GM19452 (cell line): ENCODE results near the gene CHST13.

Experiments
- ATAC-seq: cut with Tn5 transposase; IDR thresholded peaks from one replicate; pipeline ENCODE4 v1.9.1; 2021; ENCODE audit not compliant: unreplicated experiment

The CHST13 gene

GRCh38 chr3:126552688-126553283 is 28.8 kb downstream of the CHST13 start:
- no peak for ATAC-seq

GRCh38 chr3:126553284-126554084 is 29.5 kb downstream of the CHST13 start:
- ATAC-seq: no peak

DNA sequence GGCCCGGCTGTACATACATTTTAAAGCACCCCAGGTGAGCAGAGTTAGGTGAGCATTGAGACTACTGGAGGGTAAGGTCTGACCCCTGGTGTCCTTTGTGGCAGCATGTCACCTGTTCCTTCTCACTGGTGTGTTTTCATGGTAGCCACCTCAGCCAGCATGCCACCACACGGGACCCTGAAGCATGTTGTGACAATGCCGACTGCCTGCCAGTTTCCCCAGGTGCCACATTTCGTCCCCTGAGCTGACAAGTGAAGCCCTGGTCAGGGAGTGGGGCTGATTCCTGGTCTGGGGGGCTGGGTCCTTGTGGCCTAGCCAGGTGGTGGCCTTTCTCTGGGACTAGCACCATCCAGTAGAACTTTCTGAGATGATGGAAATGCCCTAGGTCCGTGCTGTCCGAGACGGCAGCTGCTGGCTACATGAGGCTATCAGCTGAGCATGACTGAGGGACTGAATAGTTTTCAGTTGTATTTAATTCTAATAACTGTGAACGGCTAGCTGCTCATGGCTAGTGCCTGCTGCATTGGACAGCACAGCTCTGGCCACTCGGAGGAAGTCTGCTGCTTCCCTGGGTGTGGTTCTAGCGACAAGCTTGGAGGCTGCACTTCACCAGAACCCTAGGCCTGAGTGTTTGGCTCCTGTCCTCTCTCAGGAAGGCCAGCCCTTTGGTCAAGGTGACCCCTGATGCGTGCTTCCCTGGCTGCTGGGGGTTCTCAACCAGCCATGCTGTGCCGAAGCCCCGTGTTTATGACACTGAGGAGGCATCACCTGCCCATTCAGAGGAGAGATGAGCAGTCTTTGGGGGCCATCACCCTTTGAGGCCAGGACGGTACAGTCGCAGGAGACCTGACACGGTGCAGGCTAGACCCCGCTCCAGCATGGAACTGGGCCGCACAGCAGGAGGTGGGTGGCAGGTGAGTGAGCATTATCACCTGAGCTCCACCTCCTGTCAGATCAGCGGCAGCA is 30.9 kb downstream of the CHST13 start:
- no peak for ATAC-seq

GRCh38 chr3:126555795-126556636 is 32.1 kb downstream of the CHST13 start:
- no peak for ATAC-seq

GRCh38 chr3:126556637-126557414 is 32.9 kb downstream of the CHST13 start:
- no peak for ATAC-seq

DNA sequence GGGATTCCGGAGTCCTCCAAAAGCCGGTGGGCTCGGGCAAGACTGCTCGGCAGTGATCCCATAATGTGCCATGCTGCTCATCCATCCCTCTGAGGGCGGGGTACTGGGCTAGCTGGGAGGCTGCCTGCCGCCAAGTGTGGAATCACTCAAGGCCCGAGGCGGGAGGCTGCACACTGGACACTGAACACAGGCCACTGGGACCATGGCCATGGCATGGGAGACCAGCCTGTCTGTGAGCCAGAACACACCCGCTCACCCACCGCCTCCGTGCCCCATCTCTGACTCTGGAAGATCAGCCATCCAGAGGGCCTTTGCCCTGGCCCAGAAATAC is 33.4 kb downstream of the CHST13 start:
- ATAC-seq: no peak

DNA sequence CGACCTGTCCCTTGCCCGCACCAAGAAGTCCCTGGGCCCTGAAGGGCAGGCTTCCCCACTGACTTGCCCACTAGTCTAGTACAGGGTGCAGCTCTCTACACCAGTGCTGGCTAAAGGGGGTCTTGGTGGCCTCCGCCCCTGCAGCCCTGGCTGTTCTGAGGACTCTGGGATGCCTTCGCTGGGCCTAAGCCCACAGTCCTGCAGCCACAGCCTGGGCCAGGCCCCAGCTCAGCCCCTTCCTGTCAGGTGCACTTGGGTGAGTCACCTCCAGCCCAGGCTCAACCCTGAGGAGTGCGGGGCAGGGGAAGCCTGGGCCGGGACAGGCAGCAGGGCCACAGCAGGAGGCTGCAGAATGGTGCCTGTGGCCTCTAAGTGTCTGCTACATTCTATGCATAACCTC is 33.8 kb downstream of the CHST13 start:
- no peak for ATAC-seq

GRCh38 chr3:126558336-126559071 is 34.5 kb downstream of the CHST13 start, which contains the start of gene C3orf22:
TSS of gene C3orf22 (minus strand) at chr3:126558932. CDS start at chr3:126553390, 5,542 bp downstream.
- ATAC-seq: no peak

GRCh38 chr3:126562737-126563276 is 38.9 kb downstream of the CHST13 start:
- no peak for ATAC-seq

- ATAC-seq: no peak
Observed at GRCh38 chr3:126567696-126568438, 43.9 kb downstream of the CHST13 start.

DNA sequence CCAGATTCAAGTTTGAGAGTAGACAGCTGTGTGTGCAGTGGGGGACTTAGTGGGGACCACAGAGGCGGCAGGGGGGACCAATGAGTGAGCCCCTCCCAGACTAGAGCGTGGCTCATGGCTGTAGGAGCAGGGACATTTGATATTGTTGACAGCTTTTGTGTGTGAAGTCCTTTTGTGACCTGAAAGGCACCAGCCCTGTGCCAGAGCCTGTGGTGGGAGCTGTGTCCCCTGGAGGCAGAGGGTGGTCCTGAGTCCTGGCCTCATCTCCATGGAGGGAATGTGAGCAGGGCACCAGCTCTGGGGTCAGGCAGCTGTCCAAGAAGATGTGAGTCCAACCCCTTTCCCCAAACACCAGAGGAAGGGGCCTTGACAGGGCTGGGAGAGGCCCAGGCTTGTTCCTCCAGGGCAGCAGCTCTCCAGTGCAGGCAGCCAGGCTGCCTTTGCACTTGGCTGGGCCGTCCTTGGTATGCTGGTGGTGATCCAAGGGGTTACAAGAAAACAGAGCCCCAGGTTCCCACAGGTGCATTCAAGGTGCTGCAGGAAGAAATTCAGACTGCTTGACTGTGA is 44.9 kb downstream of the CHST13 start:
- ATAC-seq: no peak

DNA sequence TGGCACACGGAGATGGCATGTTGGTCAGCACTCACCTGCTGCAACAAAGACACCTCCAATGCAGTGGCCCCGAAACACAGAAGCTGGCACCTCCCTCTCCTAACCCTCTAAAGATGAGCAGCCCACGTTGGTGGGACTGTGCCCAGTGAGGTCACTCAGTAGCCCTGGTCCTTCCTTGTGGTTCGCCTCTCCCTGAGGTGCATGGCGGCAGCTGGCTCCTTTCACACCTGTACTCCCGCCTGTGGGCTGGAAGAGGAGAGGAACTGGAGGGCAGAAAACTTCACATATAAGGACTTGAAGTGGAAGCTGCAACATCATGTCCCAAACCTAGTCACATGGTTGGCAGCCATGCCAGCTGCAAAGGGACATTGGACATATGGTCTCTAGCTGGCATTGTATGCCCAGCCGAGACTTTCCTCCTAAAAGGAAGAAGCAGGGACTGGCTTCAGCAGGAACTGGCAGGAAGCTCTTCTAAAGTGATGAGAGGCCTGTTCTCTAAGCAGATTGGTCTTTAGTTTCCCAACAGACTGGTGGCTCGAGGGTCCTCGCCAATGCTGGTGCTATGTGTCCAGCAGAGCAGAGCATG is 45.5 kb downstream of the CHST13 start:
- no peak for ATAC-seq

DNA sequence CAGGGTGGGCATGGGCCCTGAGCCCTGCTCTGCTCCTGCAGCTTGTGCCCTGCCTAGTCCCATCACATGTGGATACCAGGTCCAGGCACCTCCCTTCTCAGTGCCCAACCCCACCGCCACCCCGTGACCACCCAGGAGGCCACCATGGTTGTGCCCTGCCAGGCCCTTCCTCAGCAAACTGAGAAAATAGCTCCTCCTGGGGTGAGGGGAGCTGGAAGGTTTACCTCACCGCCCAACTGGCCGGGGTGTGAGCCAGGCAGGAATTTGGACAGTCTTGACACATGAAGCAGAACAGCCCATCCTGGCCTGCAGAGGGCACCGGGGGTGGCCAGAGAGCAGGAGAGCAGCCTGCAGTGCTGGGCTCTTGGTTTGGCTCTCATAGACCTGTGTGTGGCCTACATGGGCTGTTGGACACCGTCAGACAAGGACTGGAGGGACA is 46.2 kb downstream of the CHST13 start:
- no peak for ATAC-seq

GRCh38 chr3:126571078-126571477 is 47.1 kb downstream of the CHST13 start:
- no peak for ATAC-seq

DNA sequence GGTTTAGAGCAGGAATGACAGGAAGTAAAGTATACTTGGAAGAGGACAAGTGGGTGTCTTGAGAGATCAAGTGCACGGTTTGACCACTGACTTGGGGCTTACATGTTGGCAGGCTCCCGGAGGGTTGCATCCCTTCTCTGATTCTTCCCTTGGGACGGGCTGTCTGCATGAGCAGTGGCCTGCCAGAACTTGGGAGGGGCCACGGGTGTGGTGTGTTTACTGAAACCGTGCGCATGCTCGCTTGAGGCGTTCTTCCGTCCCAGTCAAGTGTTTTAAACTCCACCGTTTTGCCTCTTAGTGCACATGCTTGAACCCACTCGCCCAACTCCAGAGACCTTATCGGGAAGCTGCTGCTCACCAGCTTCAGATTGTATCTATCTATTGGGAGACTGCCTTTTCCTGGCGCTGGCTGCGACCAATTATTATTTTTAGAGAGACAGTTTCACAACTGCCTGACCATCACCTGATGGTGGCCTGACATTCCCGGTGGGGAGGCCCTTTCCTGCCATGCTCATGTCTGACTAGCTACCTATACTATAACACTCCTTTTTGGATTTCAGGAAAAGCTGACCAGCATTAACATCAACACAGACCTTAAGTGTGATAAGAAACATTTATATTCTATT is 49.6 kb downstream of the CHST13 start:
- no peak for ATAC-seq

DNA sequence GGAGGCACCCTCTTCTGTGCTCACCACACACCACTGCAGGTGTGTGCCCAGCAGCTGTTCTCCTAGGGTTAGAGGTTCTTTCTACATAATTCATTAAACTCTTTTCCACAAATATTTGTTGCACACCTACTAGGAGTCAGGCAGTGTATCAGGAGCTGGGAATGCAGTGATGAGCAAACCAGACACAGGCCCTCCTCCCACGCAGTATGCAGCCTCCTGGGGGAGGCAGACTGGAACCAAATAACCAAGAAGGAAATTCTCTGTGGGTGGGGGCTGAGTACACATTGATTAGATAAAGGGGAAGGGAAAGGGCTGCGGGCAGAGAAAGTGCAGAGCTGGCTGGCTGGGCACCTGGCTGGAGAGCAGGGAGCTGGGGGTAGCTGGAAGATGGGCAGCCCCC is 53.3 kb downstream of the CHST13 start:
- ATAC-seq: no peak

DNA sequence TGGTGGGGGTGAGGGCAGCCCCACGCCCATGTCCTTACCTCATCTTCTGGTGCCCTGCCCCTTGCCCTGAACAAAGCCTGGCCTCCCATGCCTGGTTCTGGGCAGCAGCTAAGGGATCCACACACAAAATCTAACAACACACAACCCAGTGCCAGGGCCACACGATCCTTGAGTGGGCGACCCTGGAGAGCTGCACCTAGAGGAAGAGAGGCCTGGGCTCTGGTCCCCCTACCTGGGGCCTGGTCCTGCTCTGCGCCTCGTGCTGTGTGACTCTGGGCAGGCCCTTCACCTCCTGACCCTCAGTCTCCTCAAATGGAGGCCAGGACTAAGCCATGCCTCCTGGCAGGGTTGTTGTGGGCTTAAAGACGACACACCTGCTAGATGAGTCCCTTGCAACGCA is 54.7 kb downstream of the CHST13 start:
- no peak for ATAC-seq
